Muscle of back (tissue), 13 donors: ENCODE measurements around the gene LAMC3. TPM values are rescaled to one million over a fixed set of nuclear protein-coding genes. Genes with fewer than 3 reads are reported as not detected.

Experiments
- DNase-seq, 3 donors: peaks; one replicate each; pipeline versions ENCODE4 v3.0.0 to v3.0.0-alpha.2; 2013
- long read RNA-seq, 9 donors: transcript quantifications; one replicate each; lab custom pipeline, GENCODE V29; 2026
- polyA plus RNA-seq, 10 donors: library from polyadenylated mRNA; unstranded; fragments of 120-200 nt; gene quantifications; one replicate each; pipeline ENCODE4 v1.2.1, GENCODE V29; 2013; ENCODE audit not compliant: insufficient read length in 10 of 10

The LAMC3 gene
- polyA plus RNA-seq = 1 to 10 TPM; 1.1 to 8.4 (median 2.4) TPM
- long read RNA-seq, donor 1 = 0 reads
- long read RNA-seq, donor 2 = 0 reads
- long read RNA-seq, donor 3 = 0 reads
- long read RNA-seq, donor 4 = 0 reads
- long read RNA-seq, donor 5 = 0 reads
- long read RNA-seq, donor 6 = 0 reads
- long read RNA-seq, donor 7 = 0 reads
- long read RNA-seq, donor 8 = 0 reads
- long read RNA-seq, donor 9 = 0 reads

GRCh38 chr9:131008909-131009618, at the start of gene LAMC3:
TSS of gene LAMC3 (plus strand) at chr9:131009174. CDS start at chr9:131009215, 41 bp downstream.
- peak in 1 of 3 donors; percentile 48 for DNase-seq

- DNase-seq = no peak
Observed at GRCh38 chr9:130959809-130960334, 49.1 kb upstream of the LAMC3 start.

GRCh38 chr9:130960522-130961378, 48.2 kb upstream of the LAMC3 start:
- no peak for DNase-seq

DNA sequence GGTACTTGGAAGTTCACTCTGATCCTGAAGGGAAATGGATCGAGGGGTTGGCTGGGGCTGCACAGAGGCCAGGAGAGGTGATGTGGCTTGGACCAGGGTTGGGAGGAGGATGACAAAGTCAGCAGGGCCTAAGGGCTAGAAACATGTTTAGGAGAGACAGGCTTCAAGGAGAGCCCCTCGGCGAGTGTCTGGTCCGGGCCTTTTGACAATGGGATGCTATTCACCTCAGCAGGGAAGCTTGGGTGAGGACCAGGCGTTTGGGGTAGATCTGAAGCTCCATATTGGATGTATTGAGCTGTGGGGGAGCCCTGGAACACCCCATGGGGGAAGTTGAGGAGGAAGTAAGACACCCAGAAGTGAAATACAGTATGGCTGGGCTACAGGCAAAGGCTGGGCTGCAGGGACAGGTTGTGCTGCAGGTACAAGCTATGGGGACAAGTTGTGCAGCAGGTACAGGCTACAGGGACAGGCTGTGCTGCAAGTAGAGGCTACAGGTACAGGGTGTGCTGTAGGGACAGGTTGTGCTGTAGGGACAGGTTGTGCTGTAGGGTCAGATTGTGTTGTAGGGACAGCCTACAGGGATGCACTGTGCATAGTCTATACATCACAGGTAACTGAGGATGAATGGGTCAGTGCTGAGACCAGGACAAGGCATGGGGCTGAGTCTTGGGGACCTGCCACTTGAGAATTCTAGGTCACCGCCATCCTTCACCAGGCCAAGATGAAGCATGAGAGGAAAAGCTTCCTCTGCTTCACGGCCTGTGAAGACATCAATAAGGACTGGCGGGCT, 47.3 kb upstream of the LAMC3 start:
- DNase-seq = no peak

DNA sequence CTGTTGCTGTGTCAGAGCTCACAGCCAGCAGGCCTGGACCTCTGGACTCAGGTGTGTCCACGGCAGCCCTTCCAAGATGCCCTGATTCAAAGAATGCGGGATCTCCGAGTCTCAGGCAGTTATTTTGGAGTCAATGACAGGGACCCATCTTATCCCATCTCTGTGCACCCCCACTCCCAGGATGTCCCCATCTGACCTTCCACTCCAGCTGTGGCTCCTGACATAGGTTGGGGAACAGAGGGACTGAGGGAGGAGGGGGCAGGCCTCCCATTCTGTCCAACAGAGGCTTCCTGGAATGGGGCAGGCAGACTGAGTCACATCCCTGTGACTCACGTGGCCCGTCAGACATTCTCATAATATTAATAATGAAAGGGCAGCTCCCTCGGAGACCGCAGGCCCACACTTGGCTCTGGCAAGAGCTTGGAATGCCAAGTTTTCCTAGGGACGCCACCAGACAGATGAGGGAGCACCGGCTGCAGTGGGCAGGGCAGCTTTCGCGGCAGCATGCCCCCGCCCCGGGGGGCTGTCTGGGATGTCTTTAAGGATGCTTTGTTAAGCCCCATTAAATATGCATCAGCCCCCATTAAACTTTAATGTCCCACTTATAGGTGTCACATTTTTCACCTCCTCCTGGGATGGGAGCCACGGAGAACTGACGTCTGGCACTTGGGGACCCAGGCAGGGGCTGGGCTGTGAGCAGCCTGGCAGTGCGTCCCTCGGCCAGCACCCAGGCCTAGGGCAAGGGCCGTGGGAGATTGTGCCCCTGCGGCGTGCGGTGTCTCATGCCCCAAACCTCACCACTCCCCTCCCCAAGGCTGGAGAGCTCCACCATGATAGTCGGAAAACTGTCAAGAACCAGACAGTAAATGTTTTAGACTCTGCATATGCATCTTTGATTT, 46.3 kb upstream of the LAMC3 start:
- peak in 1 of 3 donors; percentile 87 for DNase-seq

DNA sequence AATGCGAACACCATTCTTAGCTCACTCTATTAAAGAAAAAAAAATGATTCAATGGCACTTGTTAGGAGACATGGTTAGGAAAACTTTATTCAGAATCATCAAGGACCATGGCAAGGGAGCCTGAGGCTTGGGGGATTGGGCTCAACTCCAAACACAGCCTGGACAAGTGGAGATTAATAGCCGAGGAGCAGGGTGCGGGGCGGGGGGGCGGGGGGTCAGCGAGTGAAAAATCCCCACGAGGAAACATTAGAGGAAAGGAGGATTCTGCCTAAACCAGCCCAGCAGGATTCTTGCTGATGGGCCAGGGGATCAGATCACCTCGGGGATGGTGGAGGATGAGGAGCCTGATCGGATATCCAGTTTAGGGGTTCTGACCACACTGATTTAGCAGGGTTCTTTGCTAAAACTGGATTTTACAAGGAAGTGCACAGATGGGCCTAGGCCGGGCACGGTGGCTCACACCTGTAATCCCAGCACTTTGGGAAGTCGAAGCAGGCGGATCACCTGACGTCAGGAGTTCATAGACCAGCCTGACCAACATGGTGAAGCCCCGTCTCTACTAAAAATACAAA, 45.6 kb upstream of the LAMC3 start:
- no peak for DNase-seq

GRCh38 chr9:130963916-130964315, 45.1 kb upstream of the LAMC3 start:
- no peak for DNase-seq

DNA sequence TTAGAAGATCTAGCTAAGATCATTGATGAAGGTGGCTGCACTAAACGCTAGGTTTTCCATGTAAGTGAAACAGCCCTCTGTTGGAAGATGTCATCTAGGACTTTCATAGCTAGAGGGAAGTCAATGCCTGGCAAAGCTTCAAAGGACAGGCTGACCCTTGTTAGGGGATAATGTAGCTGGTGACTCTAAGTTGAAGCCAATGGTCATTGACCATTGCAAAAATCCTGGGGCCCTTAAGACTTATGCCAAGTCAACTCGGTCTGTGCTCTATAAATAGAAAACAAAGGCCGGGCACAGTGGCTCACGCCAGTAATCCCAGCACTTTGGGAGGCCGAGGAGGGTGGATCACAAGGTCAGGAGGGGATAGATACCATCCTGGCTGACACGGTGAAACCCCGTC, 43.3 kb upstream of the LAMC3 start:
- no peak for DNase-seq

DNA sequence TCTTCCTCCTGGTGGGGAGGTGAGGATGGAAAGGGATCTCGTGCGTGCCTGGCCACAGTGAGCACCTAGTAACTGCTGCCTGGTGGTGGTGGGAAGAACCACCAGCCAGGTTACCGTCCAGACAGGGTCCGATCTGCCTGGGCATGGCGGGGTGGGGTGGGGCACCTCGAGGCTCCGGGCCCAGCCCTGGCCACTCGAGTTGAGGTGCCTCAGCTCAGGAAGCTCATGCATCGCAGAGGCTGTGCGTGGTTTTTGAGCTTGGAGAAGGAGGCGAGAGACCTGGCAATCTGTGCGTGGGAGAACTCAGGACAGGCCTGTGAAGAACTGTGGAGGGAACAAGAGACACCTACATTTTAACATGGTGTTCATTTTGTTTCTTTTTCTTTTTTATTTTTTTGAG, 38.9 kb upstream of the LAMC3 start:
- no peak for DNase-seq

DNA sequence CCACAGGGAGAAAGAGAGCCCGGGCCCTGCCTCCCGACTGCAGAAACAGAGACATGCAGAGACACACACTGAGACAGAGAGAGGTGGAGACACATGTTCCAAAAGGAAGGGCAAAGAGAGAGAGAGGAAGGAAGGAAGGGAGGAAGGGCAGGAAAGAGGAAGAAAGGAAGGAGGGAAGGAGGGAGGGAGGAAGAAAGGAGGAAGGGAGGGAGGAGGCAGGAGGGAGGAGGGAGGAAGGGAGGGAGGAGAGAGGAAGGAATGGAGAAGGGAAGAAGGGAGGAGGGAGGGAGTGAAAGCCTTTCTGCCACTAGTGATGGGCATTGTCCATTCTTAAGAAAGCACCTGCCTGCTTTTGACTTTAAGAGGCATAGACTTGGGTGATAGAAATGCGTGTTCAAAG, 38.1 kb upstream of the LAMC3 start:
- no peak for DNase-seq

DNA sequence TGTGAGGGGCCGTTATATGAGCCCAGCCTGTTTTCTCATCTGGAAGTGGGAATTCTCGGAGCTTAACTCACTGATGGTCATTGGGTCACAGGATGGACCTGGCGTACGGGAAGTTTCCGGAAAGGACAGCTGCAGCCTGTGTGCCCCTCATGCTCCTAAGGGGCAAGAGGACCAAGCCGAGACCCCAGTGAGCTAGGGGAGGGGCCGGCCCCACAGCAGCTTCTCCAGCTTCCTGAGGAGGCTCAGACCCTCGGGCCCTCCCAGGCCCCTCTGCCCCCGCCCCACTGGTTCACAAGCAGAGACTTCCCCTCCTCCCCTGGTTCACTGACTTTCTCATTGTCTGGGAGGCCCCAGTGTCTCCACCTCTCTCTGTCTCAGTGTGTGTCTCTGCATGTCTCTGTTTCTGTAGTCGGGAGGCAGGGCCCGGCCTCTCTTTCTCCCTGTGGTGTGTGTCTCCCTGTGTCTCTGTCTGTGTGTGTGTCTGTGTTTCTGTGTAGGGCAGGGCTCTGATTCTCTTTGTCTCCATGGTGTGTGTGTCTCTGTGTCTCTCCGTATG, 37.6 kb upstream of the LAMC3 start:
- DNase-seq = peak in 1 of 3 donors; percentile 38

- DNase-seq = no peak
Observed at GRCh38 chr9:130972277-130972956, 36.6 kb upstream of the LAMC3 start.

DNA sequence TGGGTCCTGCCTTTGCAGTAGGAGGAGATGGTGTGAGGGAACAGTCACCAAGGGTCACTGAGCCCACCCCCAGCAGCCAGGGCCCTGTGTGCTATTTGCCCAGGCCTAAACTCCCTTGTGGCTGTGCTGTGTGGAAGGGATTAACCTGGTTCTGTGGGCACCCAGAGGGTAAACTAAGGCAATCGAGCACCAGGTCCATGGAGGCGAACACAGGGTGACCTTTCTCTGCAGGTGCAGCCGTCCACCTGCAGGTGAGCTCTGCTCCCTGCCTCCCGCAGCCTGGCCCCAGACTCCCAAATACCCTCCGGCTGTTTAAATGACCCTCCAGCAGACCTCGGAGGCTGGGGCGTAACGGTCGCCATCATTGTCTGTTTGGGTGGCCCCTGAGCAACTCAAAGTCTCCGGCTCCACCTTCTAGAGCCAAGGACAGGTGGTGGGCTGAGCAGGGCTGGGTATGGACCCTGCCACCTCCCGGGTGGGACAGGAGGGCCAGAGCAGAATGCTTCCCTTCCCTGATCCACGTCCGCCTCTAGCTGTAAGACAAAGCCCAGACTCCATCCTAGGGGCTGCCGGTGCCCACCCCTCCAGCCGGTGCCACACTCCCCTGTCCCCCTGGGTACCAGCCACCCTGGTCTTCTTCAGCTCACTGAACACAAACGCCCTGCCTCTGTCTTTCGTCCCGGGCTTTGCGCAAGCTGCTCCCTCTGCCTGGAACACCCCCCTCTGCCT, 35.9 kb upstream of the LAMC3 start:
- no peak for DNase-seq

DNA sequence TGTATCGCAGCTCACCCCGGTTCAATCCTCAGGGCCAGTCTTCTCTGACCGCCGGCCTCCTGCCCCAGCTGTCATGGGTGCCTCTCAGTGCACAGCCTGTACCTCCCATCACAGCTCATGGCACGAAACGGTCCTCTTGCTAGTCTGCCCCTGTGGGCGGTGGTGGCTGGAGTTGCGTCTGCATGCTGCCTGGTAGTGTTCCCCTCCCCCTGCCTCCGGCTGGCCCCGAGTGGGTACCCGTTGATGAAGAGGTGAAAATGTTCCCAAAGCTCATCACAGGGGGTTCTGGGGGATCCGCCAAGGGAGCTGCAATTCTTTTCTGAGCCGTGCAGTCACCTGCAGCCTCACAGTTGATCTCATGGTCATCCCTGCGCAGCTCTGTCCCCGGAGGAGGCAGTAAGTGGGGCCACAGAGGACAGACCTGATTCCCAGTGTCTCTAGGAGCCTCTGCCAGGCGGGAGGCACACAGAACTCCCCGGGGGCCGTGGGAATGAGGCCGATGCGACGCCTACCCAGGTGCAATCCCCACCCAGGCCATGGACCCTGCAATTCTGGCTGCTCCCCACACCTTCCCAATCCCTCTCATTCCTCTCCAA, 35.2 kb upstream of the LAMC3 start:
- DNase-seq = no peak

DNA sequence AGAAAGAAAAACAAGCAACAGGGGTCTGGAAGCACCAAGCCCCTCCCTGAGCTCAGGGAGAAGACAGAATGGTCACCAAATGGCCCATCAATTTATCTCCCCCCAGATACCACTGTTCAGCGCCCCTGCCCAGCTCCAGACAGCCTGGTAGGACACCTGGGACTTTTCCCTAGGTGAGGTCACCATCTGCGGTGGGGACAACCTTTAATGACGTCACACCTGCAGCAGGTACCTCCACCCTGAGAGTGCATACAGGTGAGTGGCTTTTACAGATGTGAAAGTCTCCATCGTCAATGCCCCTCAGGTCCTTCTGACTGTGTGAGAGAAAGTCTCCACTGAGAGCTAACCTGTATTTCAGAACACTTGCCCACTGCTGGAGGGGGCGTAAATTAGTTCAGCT, 34.3 kb upstream of the LAMC3 start:
- no peak for DNase-seq

- no peak for DNase-seq
Observed at GRCh38 chr9:130975156-130975555, 33.8 kb upstream of the LAMC3 start.

DNA sequence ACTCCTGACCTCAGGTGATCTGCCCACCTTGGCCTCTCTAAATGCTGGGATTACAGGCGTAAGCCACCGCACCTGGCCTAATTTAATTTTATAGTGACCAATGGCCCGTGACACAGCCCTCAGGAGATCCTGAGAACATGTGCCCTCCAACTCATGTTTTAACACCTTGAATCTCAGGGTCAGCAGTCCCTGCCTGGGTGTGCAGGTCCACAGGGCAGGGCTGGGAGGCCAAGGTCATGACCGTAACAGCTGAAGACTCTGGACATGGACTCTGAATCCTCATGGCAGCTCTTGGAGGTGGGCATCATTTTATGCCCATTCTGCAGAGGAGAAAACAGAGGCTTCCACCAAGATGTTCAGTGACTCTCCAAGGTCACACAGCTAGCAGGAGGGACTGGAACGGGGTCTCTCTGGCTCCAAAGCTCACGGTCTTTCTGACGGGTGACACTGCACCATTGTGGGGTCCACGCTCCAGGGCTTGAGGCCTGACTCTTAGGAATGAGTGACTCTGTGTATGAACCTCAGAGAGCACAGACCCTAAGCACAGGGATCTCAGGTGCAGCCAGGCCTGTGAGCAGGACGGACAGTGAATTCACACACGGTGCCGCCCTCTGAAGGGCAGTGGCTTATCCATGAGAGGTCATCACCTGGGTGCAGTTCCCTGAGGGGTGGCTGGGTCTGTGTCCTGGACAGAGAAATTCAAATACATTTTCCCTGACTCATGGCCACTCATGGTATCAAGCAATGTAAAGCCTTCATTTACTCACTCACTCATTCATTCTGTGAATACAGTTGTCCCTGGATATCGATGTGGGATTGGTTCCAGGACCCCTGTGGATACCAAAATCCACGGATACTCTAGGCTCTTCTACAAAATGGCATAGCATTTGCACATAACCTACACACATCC, 32.8 kb upstream of the LAMC3 start:
- DNase-seq = no peak
